ENCODE results near the gene MALRD1.
"Not testable (repeated sequence)": the region's sequence is repeated elsewhere in the genome, so short reads cannot be mapped to it uniquely, and the experiment has no call there.

MALRD1 gene

DNA sequence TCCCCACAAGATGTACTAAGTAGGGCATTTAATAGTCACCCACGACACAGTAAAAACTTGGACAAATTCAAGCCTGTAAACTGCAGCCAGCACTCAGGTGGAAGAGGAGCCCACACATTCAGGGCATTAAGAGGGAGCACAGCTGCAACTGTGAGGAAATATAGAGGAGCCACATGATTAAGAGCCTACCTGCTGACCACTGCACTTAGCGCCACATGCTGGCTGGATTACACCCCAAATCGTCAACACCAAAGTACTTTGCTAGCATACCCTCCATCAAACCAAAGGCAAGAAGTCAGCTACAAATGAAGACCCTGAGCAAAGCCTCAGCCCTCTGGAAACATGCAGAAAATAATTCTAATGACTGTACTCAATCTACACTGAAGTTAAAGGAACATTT lies 445.3 kb downstream of the MALRD1 start:
- no peak for DNase-seq (ENCODE audit: low spot score)

DNA sequence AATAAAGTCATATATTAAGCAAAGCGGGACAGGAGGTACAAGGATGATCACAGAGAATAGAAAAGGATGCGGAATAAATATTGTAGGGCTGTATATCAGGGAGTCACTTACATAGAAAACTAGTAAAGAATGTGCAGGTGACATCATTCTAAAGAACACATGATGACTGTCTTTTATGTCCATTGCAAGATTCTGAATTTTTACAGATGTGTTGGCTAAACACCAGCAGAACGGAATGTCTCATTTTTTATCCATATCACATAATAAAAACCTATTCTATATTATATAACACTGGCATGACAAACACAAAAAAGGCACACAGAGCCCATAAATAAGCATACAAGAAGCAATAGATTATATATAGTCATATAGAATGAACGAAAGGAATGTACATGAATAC lies 448.4 kb downstream of the MALRD1 start:
- no peak for DNase-seq (ENCODE audit: low spot score)

DNA sequence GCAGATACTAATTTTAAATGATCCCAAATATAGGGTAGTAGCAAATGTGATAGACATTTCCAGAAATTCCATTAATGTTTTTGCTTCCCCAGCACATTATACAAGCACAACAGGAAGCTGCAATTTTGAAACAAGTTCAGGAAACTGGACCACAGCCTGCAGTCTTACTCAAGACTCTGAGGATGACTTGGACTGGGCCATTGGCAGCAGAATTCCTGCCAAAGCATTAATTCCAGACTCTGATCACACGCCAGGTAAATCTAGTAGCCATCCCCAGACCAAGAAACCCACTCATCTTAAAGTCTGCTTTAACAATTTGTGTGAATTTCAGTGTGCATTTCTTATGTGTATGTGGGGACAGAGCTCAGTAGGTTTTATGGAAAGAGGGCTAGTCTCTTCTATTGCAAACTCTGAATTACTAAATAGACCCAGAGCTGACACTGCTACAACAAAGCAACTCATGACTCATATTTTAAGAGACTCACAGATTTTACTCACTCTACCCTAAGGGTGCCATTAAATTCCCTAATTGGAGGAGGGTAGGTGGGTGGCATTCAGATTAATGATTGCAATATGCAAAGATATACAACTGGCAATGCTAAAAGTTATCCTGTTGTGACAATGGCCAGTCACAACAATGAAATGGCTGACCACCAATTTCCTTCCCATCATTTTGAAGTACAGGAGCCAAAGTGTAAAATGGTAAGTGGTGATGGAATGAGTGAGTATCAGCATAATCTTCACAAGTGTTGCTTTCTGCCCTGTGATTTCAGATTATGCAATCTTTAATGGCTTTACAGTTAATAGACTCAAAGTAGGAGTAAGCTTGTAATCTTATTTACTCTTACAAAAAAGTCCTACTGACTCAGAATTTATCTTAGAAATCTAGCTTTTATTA lies 450.0 kb downstream of the MALRD1 start:
- DNase-seq (ENCODE audit: low spot score) = no peak

DNA sequence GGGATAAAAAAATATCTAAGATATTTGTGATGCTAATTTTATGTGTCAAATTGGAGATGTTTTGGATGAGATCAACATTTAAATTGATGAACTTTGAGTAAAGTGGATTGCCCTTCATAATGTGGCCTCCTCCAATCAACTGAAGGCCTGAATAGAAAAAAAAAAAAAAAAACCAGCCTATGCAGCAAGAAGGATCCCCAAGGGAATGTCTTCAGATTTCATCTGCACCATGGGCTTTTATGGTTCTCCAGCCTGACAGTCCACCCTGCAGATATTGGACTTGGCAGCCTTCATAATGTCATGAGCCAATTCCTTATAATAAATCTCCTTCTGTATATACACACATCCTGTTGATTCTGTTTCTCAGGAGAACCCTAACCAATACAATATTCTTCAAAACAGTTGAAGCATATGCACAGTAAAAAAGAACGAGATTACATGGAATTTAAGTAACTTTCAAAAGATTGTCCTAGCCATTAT lies 450.7 kb downstream of the MALRD1 start:
- no peak for DNase-seq (ENCODE audit: low spot score)

DNA sequence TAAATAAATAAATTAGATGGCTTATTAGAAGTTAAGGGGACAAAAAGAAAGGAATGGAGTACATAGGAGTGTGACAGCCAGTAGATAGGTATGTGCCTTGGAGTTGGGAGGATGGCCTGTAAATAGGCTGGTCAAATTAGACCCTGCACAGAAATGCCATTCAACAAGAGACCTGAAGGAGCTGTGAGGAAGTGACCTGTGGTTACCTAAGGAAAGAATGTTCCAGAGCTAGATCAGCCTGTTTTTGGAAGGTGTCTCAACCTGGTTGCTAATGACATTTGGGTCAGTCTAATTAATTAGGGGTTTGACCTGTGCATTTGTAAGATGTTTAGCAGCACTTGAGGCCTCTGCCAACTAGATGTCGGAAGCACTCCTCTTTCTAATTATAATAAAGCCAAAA lies 452.4 kb downstream of the MALRD1 start:
- DNase-seq (ENCODE audit: low spot score) = no peak

DNA sequence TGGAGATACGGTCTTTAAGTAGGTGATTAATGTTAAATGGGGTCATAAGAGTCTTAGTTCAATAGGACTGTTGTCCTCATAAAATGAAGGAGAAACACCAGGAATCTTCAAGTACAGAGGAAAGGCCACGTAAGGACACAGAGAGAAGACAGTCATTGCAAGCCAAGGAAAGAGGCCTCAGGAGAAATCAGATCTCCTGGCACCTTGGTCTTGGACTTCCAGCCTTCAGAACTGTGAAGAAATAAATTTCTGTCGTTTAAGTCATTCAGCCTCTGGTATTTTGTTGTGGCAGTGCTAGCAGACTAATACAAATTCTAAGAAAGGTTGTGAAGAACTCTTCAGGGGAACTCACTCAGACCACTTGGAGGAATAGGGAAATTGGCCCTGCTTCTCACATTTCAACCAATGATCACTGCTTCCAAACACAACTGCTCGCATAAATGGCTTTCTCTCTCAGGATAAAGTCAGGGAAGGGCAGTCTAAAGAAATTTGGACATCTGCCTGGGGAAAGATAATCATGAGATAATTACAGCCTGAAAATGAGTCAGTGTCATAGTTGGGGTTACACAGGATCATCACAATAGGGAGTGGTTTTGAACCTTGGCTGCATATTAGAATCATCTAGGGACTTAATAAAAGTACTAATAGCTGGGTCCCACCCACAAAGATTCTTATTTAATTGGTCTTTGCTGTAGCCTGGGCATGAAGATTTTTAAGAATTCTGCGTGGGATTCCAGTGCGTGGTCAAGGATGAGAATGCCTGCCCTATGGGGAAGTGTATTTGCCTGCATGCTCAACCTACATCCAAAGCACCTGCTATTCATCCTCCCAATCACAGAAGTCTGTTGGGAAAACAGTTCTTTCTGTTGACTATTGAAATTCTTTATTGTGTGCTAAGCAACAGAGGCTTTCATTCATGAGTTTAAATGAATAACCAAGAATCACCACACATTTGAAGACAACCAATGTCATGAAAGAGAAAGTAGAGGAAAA lies 457.0 kb downstream of the MALRD1 start:
- no peak for DNase-seq (ENCODE audit: low spot score)

DNA sequence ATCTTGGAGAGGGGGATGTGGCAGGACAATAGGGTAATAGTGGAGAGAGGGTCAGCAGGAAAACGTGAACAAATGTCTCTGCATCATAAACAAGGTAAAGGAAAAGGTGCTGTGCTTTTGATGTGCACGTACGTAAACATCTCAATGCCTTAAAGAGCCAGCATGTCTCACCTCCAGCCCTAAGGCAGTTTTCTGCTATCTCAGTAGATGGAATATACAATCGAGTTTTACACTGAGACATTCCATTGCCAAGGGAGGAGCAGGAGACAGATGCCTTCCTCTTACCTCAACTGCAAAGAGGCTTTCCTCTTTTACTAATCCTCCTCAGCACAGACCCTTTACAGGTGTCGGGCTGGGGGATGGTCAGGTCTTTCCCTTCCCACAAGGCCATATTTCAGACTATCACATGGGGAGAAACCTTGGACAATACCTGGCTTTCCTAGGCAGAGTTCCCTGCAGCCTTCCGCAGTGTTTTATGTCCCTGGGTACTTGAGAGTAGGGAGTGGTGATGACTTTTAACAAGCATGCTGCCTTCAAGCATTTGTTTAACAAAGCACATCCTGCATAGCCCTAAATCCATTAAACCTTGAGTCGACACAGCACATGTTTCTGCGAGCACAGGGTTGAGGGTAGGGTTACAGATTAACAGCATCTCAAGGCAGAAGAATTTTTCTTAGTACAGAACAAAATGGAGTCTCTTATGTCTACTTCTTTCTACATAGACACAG lies 461.6 kb downstream of the MALRD1 start:
- not testable (repeated sequence) for DNase-seq (ENCODE audit: low spot score)

DNA sequence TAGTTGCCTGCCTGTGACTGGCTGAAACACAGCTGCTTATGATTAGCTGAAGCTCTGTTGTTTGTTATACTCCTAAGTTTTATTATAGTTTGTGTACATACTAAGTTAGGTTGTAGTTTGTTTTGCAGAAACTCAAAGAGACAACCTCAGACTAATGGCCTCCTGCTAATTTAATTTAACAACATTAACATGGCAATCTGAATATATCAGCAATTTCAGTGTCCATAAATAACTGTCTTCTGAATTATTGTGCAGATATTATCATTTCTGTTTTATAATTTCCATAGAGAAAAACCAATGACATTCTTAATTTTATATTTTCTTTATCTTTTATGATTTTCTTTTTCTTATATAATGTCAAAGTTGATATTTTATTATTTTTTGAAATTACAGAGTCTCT lies 469.5 kb downstream of the MALRD1 start:
- DNase-seq (ENCODE audit: low spot score) = no peak

DNA sequence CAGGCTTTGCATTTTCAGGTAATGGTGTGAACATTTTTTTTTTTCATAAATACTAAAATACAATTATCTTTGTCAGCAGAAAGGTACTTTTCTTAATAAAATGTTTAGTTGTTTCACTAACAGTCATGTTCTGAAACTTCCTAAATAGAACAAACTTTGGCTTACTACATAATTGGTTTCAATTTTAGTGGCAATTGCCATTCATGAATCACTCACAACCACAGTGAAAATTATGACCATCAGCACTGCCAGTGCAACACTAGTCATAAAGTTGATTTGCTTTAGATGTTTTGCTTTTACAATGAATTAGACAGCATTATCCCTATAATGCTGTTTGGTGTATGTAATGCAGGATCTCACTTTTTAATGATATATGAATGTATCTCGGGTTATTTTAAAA lies 470.0 kb downstream of the MALRD1 start:
- no peak for DNase-seq (ENCODE audit: low spot score)

DNA sequence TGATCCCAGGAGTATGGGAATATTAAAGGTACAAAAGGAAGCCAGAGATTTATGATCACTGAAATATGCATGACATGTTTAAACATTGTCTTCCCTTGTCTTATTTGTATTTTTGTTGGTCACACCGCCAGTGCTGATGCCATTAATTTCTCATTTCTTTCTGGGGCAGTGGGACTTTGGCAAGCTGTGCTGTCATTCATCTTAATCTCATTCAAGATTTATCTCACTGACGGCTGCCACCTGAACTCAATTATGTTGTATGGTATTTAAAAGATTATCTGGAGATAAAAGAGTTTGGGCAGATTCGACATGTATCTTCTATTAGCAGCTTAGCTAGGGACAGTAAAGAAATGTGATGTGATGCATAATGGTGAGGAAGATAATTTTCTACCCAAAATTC lies 482.7 kb downstream of the MALRD1 start:
- no peak for DNase-seq (ENCODE audit: low spot score)

DNA sequence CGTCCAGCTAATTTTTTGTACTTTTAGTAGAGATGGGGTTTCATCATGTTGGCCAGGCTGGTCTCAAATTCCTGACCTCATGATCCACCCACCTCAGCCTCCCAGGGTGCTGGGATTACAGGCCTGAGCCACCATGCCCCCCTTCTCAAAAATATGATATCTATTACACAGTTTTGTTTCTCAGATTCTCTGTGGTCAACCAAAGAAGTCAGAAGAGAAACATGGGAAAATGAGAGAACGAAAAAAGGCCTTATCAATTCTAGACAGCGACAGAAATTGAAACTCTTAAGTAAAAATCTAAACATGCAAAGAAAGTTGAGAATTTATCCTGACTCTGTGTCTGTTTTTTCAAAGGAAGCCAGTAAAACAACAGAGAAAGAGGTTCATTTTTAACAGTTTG lies 483.8 kb downstream of the MALRD1 start:
- no peak for DNase-seq (ENCODE audit: low spot score)

DNA sequence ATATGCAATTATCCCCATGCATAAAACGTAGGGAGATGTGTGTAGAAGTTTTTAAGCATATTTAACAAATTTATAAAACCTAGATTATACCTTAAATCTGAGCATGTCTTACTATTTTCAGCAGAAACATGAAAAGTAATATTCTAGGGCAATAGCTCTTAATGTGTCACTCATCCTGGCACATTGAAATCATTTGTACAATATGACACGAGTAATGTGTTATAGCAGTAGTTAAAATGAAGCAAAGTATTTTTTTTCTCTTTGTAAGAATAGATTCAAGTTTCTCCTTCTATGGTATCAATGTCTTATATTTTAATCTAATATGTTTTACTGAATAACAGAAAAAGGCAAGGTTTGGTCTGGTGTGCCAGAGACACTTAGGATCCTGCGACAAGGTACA lies 492.7 kb downstream of the MALRD1 start:
- DNase-seq (ENCODE audit: low spot score) = no peak

DNA sequence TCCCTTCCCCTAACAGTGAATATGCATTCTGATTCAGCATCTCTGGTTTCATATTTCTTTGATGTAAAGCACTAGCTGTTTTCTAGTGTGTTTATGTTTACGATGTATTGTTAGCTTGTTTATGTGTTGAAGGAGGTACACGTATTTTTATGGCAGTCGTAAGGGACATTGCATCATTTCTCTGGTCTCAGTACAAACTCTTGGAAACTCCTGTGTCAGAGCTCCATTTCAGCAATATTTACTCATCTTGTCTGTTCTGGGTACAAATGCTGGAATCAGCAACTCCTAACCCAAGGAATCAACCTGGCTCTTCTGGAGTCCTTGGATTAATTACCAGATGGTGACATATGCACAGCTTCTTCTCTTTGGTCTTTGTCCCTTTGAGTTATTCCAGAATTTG lies 497.6 kb downstream of the MALRD1 start:
- DNase-seq (ENCODE audit: low spot score) = no peak

DNA sequence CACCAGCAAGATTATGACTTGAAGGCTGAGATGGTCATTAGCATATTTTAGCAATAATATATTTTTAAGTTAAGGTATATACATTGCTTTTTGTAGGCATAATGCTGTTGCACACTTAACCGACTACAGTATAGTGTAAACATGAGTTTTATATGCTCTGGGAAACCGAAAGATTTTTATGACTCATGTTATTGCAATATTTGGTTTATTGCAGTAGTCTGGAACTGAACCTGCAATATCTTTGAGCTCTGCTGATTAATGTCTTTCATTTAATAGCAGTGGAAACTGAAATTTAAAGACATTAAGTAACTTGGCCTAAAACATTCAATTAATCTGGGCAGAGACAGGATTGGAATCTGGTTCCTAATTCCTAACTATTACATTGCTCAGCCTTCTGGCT lies 500.9 kb downstream of the MALRD1 start:
- DNase-seq (ENCODE audit: low spot score) = no peak

DNA sequence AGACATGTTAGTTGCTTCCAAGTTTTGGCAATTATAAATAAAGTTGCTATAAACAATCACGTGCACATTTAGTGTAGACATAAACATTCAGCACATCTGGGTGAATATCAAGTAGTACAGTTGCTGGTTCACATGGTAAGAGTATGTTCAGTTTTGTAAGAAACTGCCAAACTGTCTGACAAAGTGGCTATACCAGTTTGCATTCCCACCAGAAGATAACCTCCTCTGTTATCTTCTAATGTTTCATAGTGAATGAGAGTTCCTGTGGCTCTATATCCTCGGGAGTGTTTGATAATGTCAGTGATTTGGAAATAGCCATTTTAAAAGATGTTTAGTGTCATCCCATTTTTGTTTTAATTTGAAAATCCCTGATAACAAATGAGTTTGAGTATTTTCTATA lies 508.1 kb downstream of the MALRD1 start:
- no peak for DNase-seq (ENCODE audit: low spot score)

DNA sequence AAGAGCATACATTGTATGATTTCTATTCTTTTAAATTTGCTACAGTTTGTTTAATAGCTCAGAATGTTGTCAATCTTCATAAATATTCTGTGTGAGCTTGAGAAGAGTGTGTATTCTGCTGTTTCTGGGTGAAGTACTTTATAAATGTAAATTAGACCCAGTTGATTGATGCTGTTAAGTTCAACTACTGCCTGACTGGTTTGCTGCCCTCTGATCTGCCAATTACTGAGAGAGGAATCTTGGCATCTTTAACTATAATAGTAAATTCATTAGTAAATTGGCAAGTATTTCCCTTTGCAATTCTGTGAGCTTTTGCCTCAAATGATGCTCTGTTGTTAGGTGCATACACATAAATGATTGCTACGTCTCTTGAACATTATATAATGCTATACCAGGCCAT lies 512.6 kb downstream of the MALRD1 start:
- no peak for DNase-seq (ENCODE audit: low spot score)

DNA sequence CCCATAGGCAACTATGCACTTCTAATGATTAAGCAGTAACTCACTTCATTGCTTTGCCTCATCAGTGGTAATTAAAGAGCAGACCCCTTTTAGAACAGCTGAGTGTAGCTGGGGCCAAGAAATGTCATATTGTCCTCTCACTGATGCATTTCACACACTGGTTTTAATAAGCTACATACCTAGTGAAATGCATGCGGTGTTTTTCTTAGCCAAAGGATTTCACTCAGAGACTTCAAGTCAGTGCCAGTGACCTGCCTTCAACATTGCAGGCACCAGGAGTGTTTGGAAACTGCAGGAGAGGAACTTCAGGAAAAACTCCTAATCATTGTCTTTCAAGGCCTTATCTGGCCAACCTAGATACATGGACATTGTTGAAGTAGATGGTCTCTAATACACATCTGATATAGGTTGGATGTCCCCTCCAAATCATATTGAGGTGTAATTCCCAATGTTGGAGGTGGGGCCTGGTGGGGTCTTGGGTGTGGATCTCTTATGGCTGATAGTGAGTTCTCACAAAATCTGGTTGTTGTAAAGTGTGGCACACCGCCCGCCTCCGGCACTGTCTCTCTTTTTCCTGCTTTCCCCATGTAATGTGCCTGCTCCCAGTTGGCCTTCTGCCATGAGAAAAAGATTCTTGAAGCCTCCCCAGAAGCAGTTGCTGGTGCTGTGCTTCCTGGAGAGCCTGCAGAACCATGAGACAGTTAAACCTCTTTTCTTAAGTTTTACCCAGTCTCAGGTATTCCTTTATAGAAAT lies 515.0 kb downstream of the MALRD1 start:
- no peak for DNase-seq (ENCODE audit: low spot score)

DNA sequence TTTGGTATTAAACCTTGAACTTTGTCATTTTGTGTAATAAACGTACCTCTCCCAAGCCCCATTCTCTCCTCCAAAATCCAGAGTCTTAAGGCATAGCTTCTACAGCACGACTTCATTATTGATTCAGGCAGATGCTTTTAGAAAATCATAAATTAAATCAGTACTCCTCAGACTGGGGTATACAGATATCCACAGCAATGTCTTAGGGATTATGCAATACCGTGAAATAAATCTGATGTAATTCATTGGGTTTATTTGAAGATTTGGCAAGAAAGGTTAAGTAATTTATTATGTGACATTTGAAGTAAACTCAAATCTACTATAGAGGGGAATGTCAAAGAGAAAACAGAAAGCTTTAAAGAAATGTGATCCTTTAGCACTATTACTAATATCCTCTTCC lies 521.5 kb downstream of the MALRD1 start:
- DNase-seq (ENCODE audit: low spot score) = no peak

DNA sequence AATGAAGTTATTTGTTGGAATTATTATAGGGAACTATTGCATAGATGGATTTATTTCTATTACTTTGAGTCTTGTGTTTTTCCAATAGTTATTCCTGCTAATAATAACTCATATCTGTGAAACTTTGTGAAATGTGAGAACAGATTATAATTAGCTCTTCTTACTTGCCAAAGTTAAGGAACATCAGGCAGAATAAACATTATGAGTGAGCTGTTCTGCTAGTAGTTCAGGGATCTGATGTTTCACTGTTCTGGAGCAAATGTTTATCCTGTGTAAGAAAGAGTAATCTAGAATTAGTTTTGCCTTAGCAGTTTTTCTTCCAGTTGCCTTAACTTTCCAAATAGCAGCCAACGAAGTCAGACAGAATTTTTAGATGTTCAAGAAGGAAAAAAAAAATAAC lies 522.4 kb downstream of the MALRD1 start:
- DNase-seq (ENCODE audit: low spot score) = no peak

DNA sequence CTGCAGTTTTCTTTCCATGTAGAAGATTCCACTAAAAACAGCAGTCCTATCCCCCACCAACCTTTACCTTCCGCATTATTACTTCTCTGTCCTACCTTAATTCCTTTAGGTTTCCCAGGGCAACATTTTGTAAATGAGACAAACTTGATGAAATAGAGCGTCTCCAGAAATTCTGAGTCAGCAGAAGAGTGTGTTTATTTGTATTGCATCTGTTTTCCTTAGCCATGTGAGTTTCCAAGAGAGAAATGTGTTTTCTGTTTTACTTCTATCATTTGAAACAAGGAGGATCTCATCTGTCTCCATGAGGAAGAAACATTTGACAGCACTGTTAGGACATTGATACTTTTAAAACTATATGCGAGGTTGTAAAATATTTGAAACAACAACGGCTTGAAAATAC lies 523.5 kb downstream of the MALRD1 start:
- no peak for DNase-seq (ENCODE audit: low spot score)

DNA sequence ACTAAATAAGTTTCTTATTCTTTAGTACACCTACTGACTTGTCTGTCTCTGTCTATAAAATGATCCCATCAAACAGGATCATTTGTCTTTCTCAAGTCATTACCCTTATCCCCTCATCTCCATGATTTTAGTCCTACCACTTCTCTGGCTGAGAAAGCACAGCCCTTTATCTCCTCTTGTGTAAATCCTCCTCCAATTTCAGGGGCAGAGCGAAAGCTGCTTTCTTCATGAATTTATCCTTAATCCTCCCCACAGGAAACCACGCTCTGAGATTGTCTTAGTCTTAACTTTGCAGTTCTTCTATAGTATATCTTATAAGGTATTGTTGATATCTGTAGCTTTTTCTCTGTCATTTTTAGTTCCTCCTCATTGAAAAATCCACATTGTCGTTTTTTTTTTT lies 528.0 kb downstream of the MALRD1 start:
- DNase-seq (ENCODE audit: low spot score) = no peak

Measured in hepatic stellate cell (primary cell).